SKM-1 (cell line): ENCODE results near the gene FMN1.

Source experiments
- DNase-seq: peaks from one replicate; lab custom pipeline; 2025; ENCODE audit not compliant: unreplicated experiment; lab: John Stamatoyannopoulos, UW

FMN1 gene

GRCh38 chr15:33126559-33127290 is 67.8 kb downstream of the FMN1 start:
- no peak for DNase-seq

- DNase-seq = no peak
Measured at GRCh38 chr15:33125894-33126537, 68.5 kb downstream of the FMN1 start.

- no peak for DNase-seq
Measured at GRCh38 chr15:33124811-33125210, 69.7 kb downstream of the FMN1 start.

GRCh38 chr15:33124279-33124678 is 70.2 kb downstream of the FMN1 start:
- no peak for DNase-seq

GRCh38 chr15:33119865-33120264 is 74.6 kb downstream of the FMN1 start:
- DNase-seq = no peak

GRCh38 chr15:33119273-33119672 is 75.2 kb downstream of the FMN1 start:
- DNase-seq = no peak

- no peak for DNase-seq
Measured at GRCh38 chr15:33116198-33116597, 78.3 kb downstream of the FMN1 start.

- no peak for DNase-seq
Measured at GRCh38 chr15:33115191-33115861, 79.2 kb downstream of the FMN1 start.

GRCh38 chr15:33114374-33114717 is 80.2 kb downstream of the FMN1 start:
- DNase-seq = no peak

GRCh38 chr15:33113666-33114373 is 80.7 kb downstream of the FMN1 start:
- DNase-seq = no peak

GRCh38 chr15:33112541-33113105 is 81.9 kb downstream of the FMN1 start:
- no peak for DNase-seq

- DNase-seq = no peak
Measured at GRCh38 chr15:33111041-33111451, 83.5 kb downstream of the FMN1 start.

- no peak for DNase-seq
Measured at GRCh38 chr15:33109345-33109744, 85.2 kb downstream of the FMN1 start.

- no peak for DNase-seq
Measured at GRCh38 chr15:33108518-33108917, 86.0 kb downstream of the FMN1 start.

- DNase-seq = no peak
Measured at GRCh38 chr15:33107950-33108349, 86.6 kb downstream of the FMN1 start.

- DNase-seq = no peak
Measured at GRCh38 chr15:33104212-33104611, 90.3 kb downstream of the FMN1 start.

GRCh38 chr15:33101036-33101435 is 93.5 kb downstream of the FMN1 start:
- no peak for DNase-seq

GRCh38 chr15:33100314-33100713 is 94.2 kb downstream of the FMN1 start:
- peak; percentile 67 for DNase-seq

GRCh38 chr15:33099739-33100138 is 94.8 kb downstream of the FMN1 start:
- no peak for DNase-seq

- DNase-seq = no peak
Measured at GRCh38 chr15:33099213-33099612, 95.3 kb downstream of the FMN1 start.
